Trophoblast cell (in vitro differentiated cells and primary cell): Measurements from ENCODE around the gene KLHL30.
"Not testable (repeated sequence)": the region's sequence is repeated elsewhere in the genome, so short reads cannot be mapped to it uniquely, and the experiment has no call there.

Source experiments
- DNase-seq, 2 donors: peaks; one replicate each; pipeline ENCODE4 v3.0.0-alpha.2; 2016
- H2AFZ ChIP-seq: 2 replicates; pipeline ENCODE4 v1.6.1; 2013; ENCODE audit warnings: low read length, moderate library complexity, mild to moderate bottlenecking; ENCODE audit not compliant: insufficient read depth, poor library complexity
- H2AK5ac ChIP-seq: 2 replicates; pipeline ENCODE4 v1.6.1; 2013; ENCODE audit warnings: mild to moderate bottlenecking, low read length
- H2BK120ac ChIP-seq: 2 replicates; pipeline ENCODE4 v1.6.1; 2013; ENCODE audit warnings: low read length, mild to moderate bottlenecking, moderate library complexity; ENCODE audit not compliant: insufficient read depth, poor library complexity
- H2BK12ac ChIP-seq: 2 replicates; pipeline ENCODE4 v1.6.1; 2013; ENCODE audit warnings: mild to moderate bottlenecking, low read length, moderate library complexity
- H2BK5ac ChIP-seq: 2 replicates; pipeline ENCODE4 v1.6.1; 2013; ENCODE audit warnings: low read length, low read depth, moderate library complexity, mild to moderate bottlenecking; ENCODE audit not compliant: poor library complexity
- H3K14ac ChIP-seq: 2 replicates; pipeline ENCODE4 v1.6.1; 2013; ENCODE audit warnings: mild to moderate bottlenecking, low read length
- H3K18ac ChIP-seq: 2 replicates; pipeline ENCODE4 v1.6.1; 2013; ENCODE audit warnings: mild to moderate bottlenecking, low read length
- H3K23ac ChIP-seq: 2 replicates; pipeline ENCODE4 v1.6.1; 2013; ENCODE audit warnings: low read length
- H3K27ac ChIP-seq: 2 replicates; pipeline ENCODE4 v1.5.1; 2013; ENCODE audit warnings: low read depth, mild to moderate bottlenecking, inconsistent platforms, low read length, moderate library complexity
- H3K27me3 ChIP-seq: 2 replicates; pipeline ENCODE4 v1.6.1; 2013; ENCODE audit warnings: inconsistent platforms, mild to moderate bottlenecking, low read length, moderate library complexity; ENCODE audit not compliant: insufficient read depth
- H3K36me3 ChIP-seq, 2 experiments: 1 replicate in 1 of 2; 2 replicates in 1 of 2; pipeline ENCODE4 v1.6.1; 2013; ENCODE audit warnings: low read length in 2 of 2, mild to moderate bottlenecking in 2 of 2, moderate library complexity in 1 of 2; ENCODE audit not compliant: insufficient read depth in 2 of 2, control insufficient read depth in 1 of 2
- H3K4ac ChIP-seq: 2 replicates; pipeline ENCODE4 v1.6.1; 2013; ENCODE audit warnings: low read depth, mild to moderate bottlenecking, low read length, moderate library complexity
- H3K4me1 ChIP-seq, 2 experiments: 1 replicate in 1 of 2; 2 replicates in 1 of 2; pipeline ENCODE4 v1.6.1; 2013; ENCODE audit warnings: low read length in 2 of 2, mild to moderate bottlenecking in 2 of 2, moderate library complexity in 1 of 2; ENCODE audit not compliant: insufficient read depth in 2 of 2, control insufficient read depth in 1 of 2
- H3K4me2 ChIP-seq: 2 replicates; pipeline ENCODE4 v1.6.1; 2013; ENCODE audit warnings: inconsistent platforms, mild to moderate bottlenecking, low read length, moderate library complexity
- H3K4me3 ChIP-seq: 2 replicates; pipeline ENCODE4 v1.5.1; 2013; ENCODE audit warnings: mild to moderate bottlenecking, low read depth, low read length, inconsistent platforms
- H3K79me1 ChIP-seq: one replicate; pipeline ENCODE4 v1.6.1; 2013; ENCODE audit warnings: low read length
- H3K79me2 ChIP-seq: 2 replicates; pipeline ENCODE4 v1.6.1; 2013; ENCODE audit warnings: low read length, mild to moderate bottlenecking; ENCODE audit not compliant: control insufficient read depth, insufficient read depth, poor library complexity
- H3K9ac ChIP-seq: 2 replicates; pipeline ENCODE4 v1.6.1; 2013; ENCODE audit warnings: mild to moderate bottlenecking, low read length
- H3K9me3 ChIP-seq: 2 replicates; pipeline ENCODE4 v1.6.1; 2013; ENCODE audit warnings: low read depth, mild to moderate bottlenecking, control low read depth, inconsistent platforms, low read length; ENCODE audit not compliant: insufficient read depth
- H4K12ac ChIP-seq: 2 replicates; pipeline ENCODE4 v1.6.1; 2013; ENCODE audit warnings: low read depth, mild to moderate bottlenecking, low read length, moderate library complexity
- H4K8ac ChIP-seq: 2 replicates; pipeline ENCODE4 v1.6.1; 2013; ENCODE audit warnings: low read depth, mild to moderate bottlenecking, low read length, moderate library complexity
- H4K91ac ChIP-seq: one replicate; pipeline ENCODE4 v1.6.1; 2013; ENCODE audit warnings: low read depth, mild to moderate bottlenecking, low read length, moderate library complexity
- WGBS: extraction: QIAGEN DNeasy Blood & Tissue Kit; methylation state at CpG from one replicate; pipeline ENCODE4 v1.1.7; 2013; ENCODE audit warnings: missing lambda C conversion rate; ENCODE audit not compliant: insufficient read length, insufficient coverage; ENCODE audit errors: extremely low coverage; 5-methylcytosine and 5-hydroxymethylcytosine counted together

KLHL30 gene

DNA sequence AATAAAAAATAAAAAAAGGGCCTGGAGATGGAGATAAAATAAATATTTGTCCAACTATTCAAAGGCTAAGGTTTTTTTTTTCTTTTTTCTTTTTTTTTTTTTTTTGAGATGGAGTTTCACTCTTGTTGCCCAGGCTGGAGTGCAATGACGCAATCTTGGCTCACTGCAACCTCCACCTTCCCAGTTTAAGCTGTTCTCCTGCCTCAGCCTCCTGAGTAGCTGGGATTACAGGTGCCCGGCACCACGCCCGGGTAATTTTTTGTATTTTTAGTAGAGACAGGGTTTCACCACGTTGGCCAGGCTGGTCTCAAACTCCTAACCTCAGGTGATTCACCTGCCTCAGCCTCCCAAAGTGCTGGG lies 32.6 kb downstream of the KLHL30 start:
- no CpG with 5 or more reads among the region's 5 CpGs for WGBS
- not testable (repeated sequence) for H3K4me3 ChIP-seq, H2BK5ac ChIP-seq, H2BK120ac ChIP-seq, H3K4me2 ChIP-seq, DNase-seq, H3K79me2 ChIP-seq, H3K4me1 ChIP-seq, H4K91ac ChIP-seq, H3K14ac ChIP-seq, H3K4ac ChIP-seq, H3K9ac ChIP-seq, H3K18ac ChIP-seq, H3K23ac ChIP-seq, H2BK12ac ChIP-seq, H4K12ac ChIP-seq, H3K27ac ChIP-seq, H3K9me3 ChIP-seq, H3K27me3 ChIP-seq, H2AFZ ChIP-seq, H2AK5ac ChIP-seq, H4K8ac ChIP-seq, H3K79me1 ChIP-seq
- H3K36me3 ChIP-seq, result peaks cover 52 to 65% of the 10 kb centered on the region in 2 experiments

DNA sequence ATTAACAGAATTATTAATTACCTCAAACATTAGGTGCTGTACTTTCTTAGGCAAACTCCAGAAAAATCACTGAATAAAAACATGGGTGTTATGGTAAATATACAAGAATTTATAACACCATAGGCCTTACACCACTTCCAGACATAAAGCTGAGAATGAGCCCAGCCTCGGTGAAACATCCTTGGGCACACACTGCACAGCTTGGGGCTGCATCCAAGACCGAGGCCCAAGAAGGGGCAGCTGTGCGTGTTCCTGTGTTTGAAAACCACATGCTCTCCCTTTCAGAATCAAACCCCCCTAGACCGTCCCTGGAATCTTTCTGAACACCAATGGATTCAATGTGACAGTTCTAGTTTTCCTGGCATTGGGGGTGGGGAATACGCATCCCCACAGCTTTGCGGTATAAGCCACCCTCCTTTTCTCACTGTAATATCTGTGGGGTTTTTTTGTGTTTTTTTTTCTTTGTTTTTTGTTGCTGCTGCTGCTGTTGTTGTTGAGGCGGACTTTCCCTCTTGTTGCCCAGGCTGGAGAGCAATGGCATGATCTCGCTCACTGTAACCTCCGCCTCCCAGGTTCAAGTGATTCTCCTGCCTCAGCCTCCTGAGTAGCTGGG lies 33.2 kb downstream of the KLHL30 start:
- Histone ChIP-seq H3K27me3 (no peaks in the 10 kb centered on the region), H2BK5ac (no peak overlapping the region), H3K27ac (no peak overlapping the region), H3K9ac (no peak overlapping the region), H4K8ac (no peak overlapping the region), H4K91ac (no peak overlapping the region), H4K12ac (no peak overlapping the region), H3K4ac (no peak overlapping the region), H3K9me3 (peaks cover 2% of the 10 kb centered on the region), H3K79me2 (no peaks in the 10 kb centered on the region), H2AK5ac (no peak overlapping the region), H3K79me1 (peaks cover 1% of the 10 kb centered on the region), H3K14ac (no peak overlapping the region), H3K36me3 (peaks cover 52 to 66% of the 10 kb centered on the region in 2 experiments), H3K23ac (no peak overlapping the region), H3K4me1 (peaks cover 5 to 7% of the 10 kb centered on the region in 2 experiments), H2BK120ac (no peak overlapping the region), H3K18ac (no peak overlapping the region), H2AFZ (no peak overlapping the region), H3K4me2 (no peak overlapping the region), H2BK12ac (no peak overlapping the region), H3K4me3 (no peak overlapping the region)
- no peak for DNase-seq
- whole genome bisulfite sequencing, result no CpG with 5 or more reads among the region's 9 CpGs

DNA sequence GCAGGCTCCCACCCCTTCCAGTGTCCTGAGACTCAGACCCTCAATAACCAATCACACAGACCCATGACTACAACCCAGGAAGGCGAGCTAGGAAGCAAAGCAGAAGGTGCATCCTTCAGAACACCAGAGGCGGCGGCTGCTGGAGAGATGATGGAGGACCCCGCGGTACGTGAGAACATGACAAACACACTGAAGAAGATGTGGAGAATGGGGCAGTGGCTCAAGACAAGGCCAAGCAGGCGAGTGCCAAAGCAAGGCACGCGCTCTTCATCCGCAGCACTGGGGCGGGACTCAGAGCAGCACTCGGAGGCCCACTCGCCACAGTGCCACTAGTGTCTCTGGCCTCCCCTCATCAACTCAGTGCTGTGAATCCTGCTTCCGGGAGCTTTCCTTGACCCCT lies 34.0 kb downstream of the KLHL30 start:
- H2AFZ ChIP-seq, result no peak overlapping the region
- no peak overlapping the region for H4K8ac ChIP-seq
- no peak overlapping the region for H4K91ac ChIP-seq
- H2BK5ac ChIP-seq, result no peak overlapping the region
- peaks cover under 1% of the 10 kb centered on the region for H3K9me3 ChIP-seq
- no CpG with 5 or more reads among the region's 14 CpGs for WGBS
- H3K79me2 ChIP-seq, result no peaks in the 10 kb centered on the region
- H3K9ac ChIP-seq, result no peak overlapping the region
- H2AK5ac ChIP-seq, result no peak overlapping the region
- H2BK120ac ChIP-seq, result no peak overlapping the region
- H3K79me1 ChIP-seq, result peaks cover 1% of the 10 kb centered on the region
- no peak for DNase-seq
- H3K18ac ChIP-seq, result no peak overlapping the region
- no peak overlapping the region for H3K4me2 ChIP-seq
- no peak overlapping the region for H3K4ac ChIP-seq
- H3K27ac ChIP-seq, result no peak overlapping the region
- no peak overlapping the region for H4K12ac ChIP-seq
- H3K4me3 ChIP-seq, result no peak overlapping the region
- H2BK12ac ChIP-seq, result no peak overlapping the region
- H3K14ac ChIP-seq, result no peak overlapping the region
- no peaks in the 10 kb centered on the region for H3K27me3 ChIP-seq
- no peak overlapping the region for H3K23ac ChIP-seq
- peaks cover 5 to 7% of the 10 kb centered on the region in 2 experiments for H3K4me1 ChIP-seq
- peaks cover 50 to 62% of the 10 kb centered on the region in 2 experiments for H3K36me3 ChIP-seq

DNA sequence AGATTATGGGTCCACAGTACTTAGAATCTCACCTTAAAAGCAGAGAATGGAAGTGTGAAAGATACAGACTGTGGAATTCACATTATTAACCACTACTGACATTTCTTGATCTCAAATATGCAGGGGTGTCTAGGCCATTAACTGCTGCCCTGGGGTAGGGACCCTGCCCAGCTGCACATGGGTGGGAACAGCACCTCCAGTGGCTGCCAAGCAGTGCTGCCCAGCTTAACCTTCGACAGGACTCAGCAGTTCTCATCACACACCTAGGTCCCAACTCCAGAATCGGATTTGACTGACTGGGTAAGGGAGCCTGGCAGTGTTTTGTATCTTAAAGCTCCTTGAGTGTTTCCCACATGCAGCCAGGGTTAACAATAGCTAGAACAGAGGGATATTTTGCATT lies 35.2 kb downstream of the KLHL30 start:
- no peak overlapping the region for H4K8ac ChIP-seq
- H3K4ac ChIP-seq, result no peak overlapping the region
- H3K9me3 ChIP-seq, result no peaks in the 10 kb centered on the region
- no peak overlapping the region for H3K27ac ChIP-seq
- H4K12ac ChIP-seq, result no peak overlapping the region
- peaks cover 5 to 7% of the 10 kb centered on the region in 2 experiments for H3K4me1 ChIP-seq
- H3K4me3 ChIP-seq, result no peak overlapping the region
- H3K79me2 ChIP-seq, result no peaks in the 10 kb centered on the region
- DNase-seq, result no peak
- H3K36me3 ChIP-seq, result peaks cover 44 to 57% of the 10 kb centered on the region in 2 experiments
- no peak overlapping the region for H2BK5ac ChIP-seq
- H3K27me3 ChIP-seq, result no peaks in the 10 kb centered on the region
- WGBS, result no CpG with 5 or more reads among the region's 2 CpGs
- H3K23ac ChIP-seq, result no peak overlapping the region
- no peak overlapping the region for H3K18ac ChIP-seq
- H2BK120ac ChIP-seq, result no peak overlapping the region
- H3K9ac ChIP-seq, result no peak overlapping the region
- H3K14ac ChIP-seq, result no peak overlapping the region
- H3K4me2 ChIP-seq, result no peak overlapping the region
- no peak overlapping the region for H4K91ac ChIP-seq
- H3K79me1 ChIP-seq, result peaks cover 1% of the 10 kb centered on the region
- no peak overlapping the region for H2AFZ ChIP-seq
- no peak overlapping the region for H2AK5ac ChIP-seq
- H2BK12ac ChIP-seq, result no peak overlapping the region
